ENCODE measurements around the gene GALNT18.

The GALNT18 gene

GRCh38 chr11:11621573-11622339 is at the start of gene GALNT18:
Gene GALNT18, minus strand, starts transcription at chr11:11622005.
- DNase-seq = peak; percentile 58

DNA sequence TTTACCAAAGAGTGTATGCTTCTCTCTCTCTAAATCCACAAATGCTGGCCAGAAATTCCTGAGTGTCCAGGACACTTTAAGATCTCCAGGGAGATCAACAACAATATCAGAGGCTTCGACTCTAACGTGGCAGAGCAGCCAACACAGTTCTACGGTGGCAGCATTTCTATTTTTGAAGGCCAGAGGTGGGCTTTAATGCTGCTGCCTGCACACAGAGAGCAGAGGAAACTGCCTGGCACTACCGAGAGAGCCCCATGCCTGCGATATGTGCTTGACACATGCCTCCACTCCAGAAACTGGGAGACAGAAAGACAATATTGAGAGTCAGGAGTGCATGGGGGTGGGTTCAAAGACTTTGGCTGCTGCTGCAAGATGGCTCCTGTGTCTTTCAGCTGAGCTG is 48.8 kb upstream of the GALNT18 start:
- DNase-seq = no peak

DNA sequence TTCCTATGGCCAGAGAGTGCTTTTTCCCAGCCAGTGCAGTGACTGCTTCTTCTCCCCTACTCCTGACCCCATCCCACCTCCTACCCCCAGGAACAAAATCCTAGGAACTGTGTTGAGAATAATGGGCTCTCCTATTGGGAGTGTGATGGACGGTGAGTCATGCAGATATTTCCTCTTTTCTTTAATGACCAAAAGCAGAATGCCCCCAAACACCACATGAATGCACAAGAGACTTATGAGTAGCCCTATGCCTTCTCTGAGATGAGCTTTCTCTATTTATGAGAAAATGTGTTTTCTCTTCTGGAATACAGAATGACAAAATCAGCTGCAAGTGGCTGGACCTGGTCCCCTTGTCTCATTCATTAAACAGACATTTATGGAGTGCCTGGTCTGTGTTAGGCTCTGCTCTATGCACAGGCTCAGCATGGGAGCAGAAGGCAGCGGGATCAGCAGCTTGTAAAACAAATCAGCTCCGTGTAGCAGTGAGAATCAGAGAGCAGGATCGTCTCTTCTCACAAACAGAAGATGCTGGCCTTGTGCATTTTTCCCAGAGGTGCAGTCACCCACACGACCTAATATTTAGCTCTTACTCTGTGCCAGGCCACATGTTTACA is 47.5 kb upstream of the GALNT18 start:
- DNase-seq = no peak

GRCh38 chr11:11668781-11669180 is 47.0 kb upstream of the GALNT18 start:
- DNase-seq = no peak

GRCh38 chr11:11668274-11668673 is 46.5 kb upstream of the GALNT18 start:
- DNase-seq = no peak

GRCh38 chr11:11667056-11667455 is 45.3 kb upstream of the GALNT18 start:
- DNase-seq = no peak

DNA sequence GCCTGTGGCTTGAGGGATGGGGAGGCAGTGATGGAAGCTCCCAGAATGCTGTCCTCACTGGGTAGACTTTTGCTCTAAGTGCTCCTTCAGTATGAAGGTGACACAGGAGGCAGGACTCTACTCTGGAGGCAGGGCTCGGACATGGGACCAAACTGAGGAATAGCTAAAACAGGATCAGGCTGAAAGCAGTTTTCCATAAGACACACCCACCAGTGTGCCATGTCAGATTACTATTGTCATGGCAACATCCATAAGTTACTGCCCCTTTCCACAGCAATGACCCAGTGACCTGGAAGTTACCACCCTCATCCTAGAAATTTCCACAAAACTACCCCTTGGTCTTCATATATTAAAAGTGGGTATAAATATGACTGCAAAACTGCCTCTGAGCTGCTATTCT is 43.6 kb upstream of the GALNT18 start:
- no peak for DNase-seq

GRCh38 chr11:11663907-11664306 is 42.1 kb upstream of the GALNT18 start:
- DNase-seq = no peak

GRCh38 chr11:11662578-11662977 is 40.8 kb upstream of the GALNT18 start:
- DNase-seq = no peak

DNA sequence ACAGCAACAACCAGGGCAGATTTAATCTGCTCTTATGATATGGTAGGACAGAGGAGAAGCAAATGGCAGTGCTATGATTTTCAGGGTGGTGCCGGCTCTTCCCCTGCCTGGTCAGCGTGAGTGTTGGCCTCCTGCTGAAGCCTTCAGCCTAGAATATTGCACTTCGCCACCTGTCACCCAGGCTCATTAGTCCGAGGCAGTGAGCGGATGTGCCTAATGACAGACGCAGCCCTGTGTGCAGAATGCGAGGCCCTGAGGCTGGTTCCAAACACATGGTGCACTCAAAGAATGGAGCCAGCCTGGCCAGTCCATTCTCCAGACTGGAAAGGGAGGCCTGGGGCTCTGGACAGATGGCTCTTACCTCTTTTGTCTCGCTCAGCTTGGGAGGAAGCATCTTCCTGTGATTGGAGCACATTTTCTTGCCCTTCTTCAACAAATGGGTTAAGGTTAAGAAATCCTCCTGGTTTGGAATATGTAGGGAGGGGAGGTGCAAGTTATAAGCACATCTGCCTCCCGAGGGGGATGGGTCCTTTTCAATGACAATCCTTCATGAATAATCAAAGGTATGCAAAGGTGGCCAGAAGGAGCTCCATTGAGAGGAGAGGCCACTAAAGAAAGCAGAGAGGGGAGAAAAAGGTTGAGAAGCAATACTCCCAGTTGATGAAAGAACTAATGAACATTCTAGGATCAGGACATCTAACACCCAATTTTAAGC is 39.7 kb upstream of the GALNT18 start:
- no peak for DNase-seq

- no peak for DNase-seq
Measured at GRCh38 chr11:11660363-11660740, 38.5 kb upstream of the GALNT18 start.

GRCh38 chr11:11659567-11660362 is 38.0 kb upstream of the GALNT18 start:
- DNase-seq = no peak

GRCh38 chr11:11657218-11657955 is 35.6 kb upstream of the GALNT18 start:
- no peak for DNase-seq

DNA sequence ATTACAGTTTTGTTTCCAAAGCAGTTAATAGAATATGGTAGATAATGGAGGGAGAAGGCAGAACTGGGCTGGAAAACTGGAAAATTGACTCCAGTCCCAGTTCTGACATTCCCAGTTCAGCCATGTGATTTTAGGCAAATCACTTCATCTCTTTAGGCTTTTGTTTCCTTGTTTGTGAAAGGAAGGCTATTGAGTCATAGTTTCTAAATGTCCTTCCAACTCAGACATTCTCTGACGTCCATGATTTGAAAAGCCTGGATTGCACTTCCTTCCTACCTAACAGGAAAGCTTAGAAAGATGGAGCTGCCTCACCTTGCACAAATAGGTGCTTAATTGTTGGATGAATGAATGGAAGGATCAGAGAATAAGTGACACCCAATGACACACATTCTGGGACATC is 19.8 kb upstream of the GALNT18 start:
- no peak for DNase-seq

GRCh38 chr11:11640996-11641395 is 19.2 kb upstream of the GALNT18 start:
- DNase-seq = no peak

DNA sequence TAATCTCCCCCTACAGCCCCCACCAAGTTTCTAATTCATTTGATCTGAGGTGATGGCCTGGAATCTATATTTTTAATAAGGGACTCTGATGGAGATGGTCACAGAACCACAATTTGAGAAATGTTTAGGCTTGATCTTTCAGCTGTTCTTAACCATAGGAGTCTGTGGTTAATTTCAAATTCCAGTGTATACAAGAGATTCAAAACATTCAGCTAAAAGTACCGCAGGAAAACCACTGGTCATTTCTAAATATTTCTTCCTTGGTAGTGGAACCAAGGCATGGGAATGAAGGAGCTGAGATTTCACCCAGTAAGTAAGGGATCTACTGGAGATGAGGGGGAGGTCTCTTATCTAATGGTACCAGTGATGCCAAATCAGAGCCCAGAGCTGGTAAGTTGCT is 18.3 kb upstream of the GALNT18 start:
- DNase-seq = no peak

- no peak for DNase-seq
Measured at GRCh38 chr11:11636671-11637070, 14.9 kb upstream of the GALNT18 start.

GRCh38 chr11:11635443-11635842 is 13.6 kb upstream of the GALNT18 start:
- no peak for DNase-seq

GRCh38 chr11:11629368-11629767 is 7.6 kb upstream of the GALNT18 start:
- DNase-seq = no peak

DNA sequence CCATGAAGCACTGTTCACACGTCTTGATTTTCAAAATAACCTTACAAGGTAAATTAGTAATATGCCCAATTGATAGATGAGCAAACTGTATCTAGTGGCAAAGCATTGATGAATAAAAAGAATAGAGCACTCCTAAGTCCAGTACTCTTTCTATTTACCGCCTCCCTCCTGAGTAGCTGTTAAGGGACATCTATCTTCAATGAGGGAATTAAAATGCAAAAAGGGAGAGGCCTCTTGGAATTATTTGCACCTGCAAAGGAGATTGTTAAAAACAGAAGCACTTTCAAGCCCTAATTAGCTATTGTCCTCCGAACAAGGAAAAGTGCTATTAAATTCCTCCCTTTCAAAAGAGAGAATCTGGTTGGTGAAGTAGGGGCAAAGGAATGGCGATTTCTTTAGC is 6.8 kb upstream of the GALNT18 start:
- no peak for DNase-seq

- DNase-seq = no peak
Measured at GRCh38 chr11:11626128-11626527, 4.3 kb upstream of the GALNT18 start.

DNA sequence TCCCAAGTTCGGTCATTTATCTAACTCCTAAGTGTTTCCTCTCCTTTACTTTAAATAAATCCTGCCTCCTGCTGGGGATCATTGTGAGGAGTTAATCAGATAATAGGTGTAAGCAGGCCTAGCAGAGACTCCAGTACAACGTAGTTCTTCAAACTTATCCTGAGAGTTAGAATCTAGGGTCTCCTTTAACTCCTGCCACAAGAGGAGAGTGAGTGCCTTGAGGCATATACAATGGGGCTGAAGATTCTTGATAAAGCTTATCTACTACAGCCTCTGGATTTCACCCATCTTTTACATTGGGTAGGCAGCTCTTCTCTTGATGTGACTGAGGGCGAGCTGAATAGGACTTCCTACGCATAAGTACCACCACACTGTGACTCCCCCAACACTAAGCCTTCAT is 3.1 kb upstream of the GALNT18 start:
- DNase-seq = no peak

GRCh38 chr11:11624204-11624603 is 2.4 kb upstream of the GALNT18 start:
- DNase-seq = no peak
